Fibroblast of mammary gland (primary cell): Measurements from ENCODE around the gene PROSER3.

Experiments
- DNase-seq: peaks from one replicate; pipeline ENCODE4 v3.0.0-alpha.2; 2010; ENCODE audit warnings: low read depth
- H3K4me3 ChIP-seq: 2 replicates; pipeline ENCODE4 v1.5.1; 2011; ENCODE audit warnings: low read depth, mild to moderate bottlenecking, low read length, moderate library complexity; ENCODE audit not compliant: control insufficient read depth
- CTCF ChIP-seq: conservative IDR thresholded peaks from 2 replicates; pipeline ENCODE4 v1.5.1; 2011; ENCODE audit warnings: low read depth, low read length, inconsistent platforms; ENCODE audit not compliant: control insufficient read depth, insufficient read depth

PROSER3 gene

GRCh38 chr19:35813043-35813890 lies 55.3 kb downstream of the PROSER3 start:
- no peak for DNase-seq
- no peak for TF ChIP-seq CTCF
- H3K4me3 ChIP-seq: no peak overlapping the region

- H3K4me3 ChIP-seq: no peak overlapping the region
- TF ChIP-seq CTCF: no peak
- no peak for DNase-seq
Measured at GRCh38 chr19:35816262-35816661, 58.3 kb downstream of the PROSER3 start.

- H3K4me3 ChIP-seq: no peak overlapping the region
- no peak for DNase-seq
- no peak for TF ChIP-seq CTCF
Measured at GRCh38 chr19:35816846-35817245, 58.9 kb downstream of the PROSER3 start.

GRCh38 chr19:35818445-35818844 lies 60.5 kb downstream of the PROSER3 start:
- DNase-seq: no peak
- TF ChIP-seq CTCF: no peak
- no peak overlapping the region for H3K4me3 ChIP-seq
